Measurements from ENCODE around the gene FADS1. TPM values are rescaled to one million over a fixed set of nuclear protein-coding genes. Genes with fewer than 3 reads are reported as not detected.
A peak's percentile ranks its signal among the peaks of the same experiment; 100 is the strongest.

FADS1 gene
- total and polyA plus RNA-seq, 4 experiments from 2014 or later: 0.70 to 2.2 (median 1.2) TPM

GRCh38 chr11:61800331-61801281 is 16.2 kb downstream of the FADS1 start:
- no peak for DNase-seq
- H3K9me3 ChIP-seq (ENCODE audit: control insufficient read depth in 1 of 2, low read length in 2 of 2): no peaks in the 10 kb centered on the region
- Mint-ChIP-seq H3K27ac (peak overlapping the region in 2 of 7 donors; percentile 3 to 69), H3K9me3 (no peaks in the 10 kb centered on the region), H3K27me3 (no peaks in the 10 kb centered on the region), H3K4me3 (no peak overlapping the region), H3K4me1 (peaks cover 2 to 6% (median 4%) of the 10 kb centered on the region in 4 donors), H3K36me3 (peaks cover 0 to 7% of the 10 kb centered on the region in 2 donors)
- peaks cover 5% of the 10 kb centered on the region for H3K4me1 ChIP-seq (ENCODE audit: insufficient read depth, low read length)
- ChIA-PET POLR2A (ENCODE audit: partially characterized antibody) (no interaction called here), CTCF (ENCODE audit: partially characterized antibody) (interaction anchor here (1.0 to 9.4 kb wide), 7 partner anchors 15 to 510 kb away, joined by 4 to 165 read pairs (median 10); partner anchors contain the start of gene FADS1)
- no peak overlapping the region for H3K27ac ChIP-seq (ENCODE audit: low read depth, low read length)
- intact Hi-C loops (cut with micrococcal nuclease): no loop called here
- no peaks in the 10 kb centered on the region for H3K36me3 ChIP-seq (ENCODE audit: insufficient read depth, low read length)
- no peaks in the 10 kb centered on the region for H3K27me3 ChIP-seq (ENCODE audit: insufficient read depth, low read length)
- no peak overlapping the region for H3K4me3 ChIP-seq (ENCODE audit: low read length in 2 of 2)

- no peaks in the 10 kb centered on the region for H3K27me3 ChIP-seq (ENCODE audit: insufficient read depth, low read length)
- no peak for DNase-seq
- no peak overlapping the region for H3K27ac ChIP-seq (ENCODE audit: low read depth, low read length)
- Mint-ChIP-seq H3K9me3 (no peaks in the 10 kb centered on the region), H3K27me3 (no peaks in the 10 kb centered on the region), H3K4me3 (no peak overlapping the region), H3K36me3 (peaks cover 0 to 7% of the 10 kb centered on the region in 2 donors), H3K27ac (peak overlapping the region in 1 of 7 donors; percentile 15), H3K4me1 (peaks cover 2 to 6% (median 4%) of the 10 kb centered on the region in 4 donors)
- H3K36me3 ChIP-seq (ENCODE audit: insufficient read depth, low read length): no peaks in the 10 kb centered on the region
- CTCF ChIA-PET (ENCODE audit: partially characterized antibody): interaction anchor here (0.5 to 10.0 kb wide), 9 partner anchors 7 to 401 kb away, joined by 3 to 169 read pairs (median 27); partner anchors contain the start of gene FADS1
- H3K4me3 ChIP-seq (ENCODE audit: low read length in 2 of 2): no peak overlapping the region
- no peaks in the 10 kb centered on the region for H3K9me3 ChIP-seq (ENCODE audit: control insufficient read depth in 1 of 2, low read length in 2 of 2)
- H3K4me1 ChIP-seq (ENCODE audit: insufficient read depth, low read length): peaks cover 5% of the 10 kb centered on the region
- intact Hi-C loops (cut with micrococcal nuclease): no loop called here
- POLR2A ChIA-PET (ENCODE audit: partially characterized antibody): no interaction called here
These were observed 17.0 kb downstream of the FADS1 start for GRCh38 chr11:61799665-61800284.

GRCh38 chr11:61797263-61797944 is 19.4 kb downstream of the FADS1 start:
- CTCF ChIA-PET (ENCODE audit: partially characterized antibody): interaction anchor here (0.6 to 10.0 kb wide), 38 partner anchors 10 to 1348 kb away, joined by 3 to 169 read pairs (median 6); partner anchors contain the start of genes FADS1 and FADS2

GRCh38 chr11:61795876-61796526 is 20.8 kb downstream of the FADS1 start:
- Histone ChIP-seq H3K4me3 (ENCODE audit: low read length in 2 of 2) (no peak overlapping the region), H3K27me3 (ENCODE audit: insufficient read depth, low read length) (no peaks in the 10 kb centered on the region), H3K9me3 (ENCODE audit: control insufficient read depth in 1 of 2, low read length in 2 of 2) (no peaks in the 10 kb centered on the region), H3K36me3 (ENCODE audit: insufficient read depth, low read length) (no peaks in the 10 kb centered on the region), H3K27ac (ENCODE audit: low read depth, low read length) (no peak overlapping the region), H3K4me1 (ENCODE audit: insufficient read depth, low read length) (peaks cover 23% of the 10 kb centered on the region)
- no peaks in the 10 kb centered on the region for H3K9me3 Mint-ChIP-seq
- no peak for DNase-seq
- H3K4me3 Mint-ChIP-seq: no peak overlapping the region
- no peaks in the 10 kb centered on the region for H3K27me3 Mint-ChIP-seq
- H3K36me3 Mint-ChIP-seq: peaks cover 0 to 22% of the 10 kb centered on the region in 2 donors
- CTCF ChIA-PET (ENCODE audit: partially characterized antibody): interaction anchor here (0.9 to 10.0 kb wide), 13 partner anchors 19 to 517 kb away, joined by 3 to 169 read pairs (median 7); partner anchors contain the start of gene FADS1
- peaks cover 10 to 35% (median 22%) of the 10 kb centered on the region in 4 donors for H3K4me1 Mint-ChIP-seq
- POLR2A ChIA-PET (ENCODE audit: partially characterized antibody): no interaction called here
- H3K27ac Mint-ChIP-seq: peak overlapping the region in 1 of 7 donors; percentile 31
- intact Hi-C loops (cut with micrococcal nuclease): no loop called here

More at GRCh38 chr11:61797263-61797944, 19.4 kb downstream of the FADS1 start:
- H3K27me3 Mint-ChIP-seq: no peaks in the 10 kb centered on the region
- H3K9me3 Mint-ChIP-seq: no peaks in the 10 kb centered on the region
- Histone ChIP-seq H3K4me1 (ENCODE audit: insufficient read depth, low read length) (peaks cover 15% of the 10 kb centered on the region), H3K9me3 (ENCODE audit: control insufficient read depth in 1 of 2, low read length in 2 of 2) (no peaks in the 10 kb centered on the region), H3K27ac (ENCODE audit: low read depth, low read length) (no peak overlapping the region), H3K27me3 (ENCODE audit: insufficient read depth, low read length) (no peaks in the 10 kb centered on the region), H3K4me3 (ENCODE audit: low read length in 2 of 2) (no peak overlapping the region), H3K36me3 (ENCODE audit: insufficient read depth, low read length) (no peaks in the 10 kb centered on the region)
- H3K27ac Mint-ChIP-seq: peak overlapping the region in 6 of 7 donors; percentile 8 to 78 (median 20)
- peak; percentile 67 to 77 (median 73) for DNase-seq
- POLR2A ChIA-PET (ENCODE audit: partially characterized antibody): interaction anchor here (0.5 to 2.6 kb wide), 12 partner anchors 10 to 311 kb away, joined by 3 to 21 read pairs (median 5); partner anchors contain the start of gene FADS1
- H3K4me3 Mint-ChIP-seq: no peak overlapping the region
- intact Hi-C loops (cut with micrococcal nuclease): loop anchor here (1.0 kb wide), 8 partner anchors 18 to 581 kb away; no protein-coding TSS in a partner anchor
- peaks cover 0 to 12% of the 10 kb centered on the region in 2 donors for H3K36me3 Mint-ChIP-seq
- peaks cover 3 to 22% (median 13%) of the 10 kb centered on the region in 4 donors for H3K4me1 Mint-ChIP-seq

- peaks cover 23% of the 10 kb centered on the region for H3K4me1 ChIP-seq (ENCODE audit: insufficient read depth, low read length)
- H3K27me3 Mint-ChIP-seq: no peaks in the 10 kb centered on the region
- no peaks in the 10 kb centered on the region for H3K9me3 ChIP-seq (ENCODE audit: control insufficient read depth in 1 of 2, low read length in 2 of 2)
- peak overlapping the region in 2 of 7 donors; percentile 57 to 62 for H3K27ac Mint-ChIP-seq
- no peaks in the 10 kb centered on the region for H3K36me3 ChIP-seq (ENCODE audit: insufficient read depth, low read length)
- H3K9me3 Mint-ChIP-seq: no peaks in the 10 kb centered on the region
- intact Hi-C loops (cut with micrococcal nuclease): no loop called here
- ChIA-PET POLR2A (ENCODE audit: partially characterized antibody) (no interaction called here), CTCF (ENCODE audit: partially characterized antibody) (interaction anchor here (1.3 to 10.0 kb wide), 6 partner anchors 19 to 517 kb away, joined by 3 to 169 read pairs (median 96); partner anchors contain the start of gene FADS1)
- H3K4me3 ChIP-seq (ENCODE audit: low read length in 2 of 2): no peak overlapping the region
- DNase-seq: no peak
- no peak overlapping the region for H3K27ac ChIP-seq (ENCODE audit: low read depth, low read length)
- H3K4me3 Mint-ChIP-seq: peak overlapping the region in 2 of 8 donors; percentile 35 to 66
- no peaks in the 10 kb centered on the region for H3K27me3 ChIP-seq (ENCODE audit: insufficient read depth, low read length)
- peaks cover 10 to 40% (median 24%) of the 10 kb centered on the region in 4 donors for H3K4me1 Mint-ChIP-seq
- H3K36me3 Mint-ChIP-seq: peaks cover 0 to 24% of the 10 kb centered on the region in 2 donors
These were observed 21.3 kb downstream of the FADS1 start for GRCh38 chr11:61795459-61795858.

GRCh38 chr11:61794579-61794978 is 22.2 kb downstream of the FADS1 start:
- Histone ChIP-seq H3K4me3 (ENCODE audit: low read length in 2 of 2) (no peak overlapping the region), H3K4me1 (ENCODE audit: insufficient read depth, low read length) (peaks cover 23% of the 10 kb centered on the region), H3K27ac (ENCODE audit: low read depth, low read length) (no peak overlapping the region), H3K27me3 (ENCODE audit: insufficient read depth, low read length) (no peaks in the 10 kb centered on the region), H3K9me3 (ENCODE audit: control insufficient read depth in 1 of 2, low read length in 2 of 2) (no peaks in the 10 kb centered on the region), H3K36me3 (ENCODE audit: insufficient read depth, low read length) (peaks cover 8% of the 10 kb centered on the region)
- Mint-ChIP-seq H3K4me1 (peaks cover 12 to 47% (median 30%) of the 10 kb centered on the region in 4 donors), H3K36me3 (peaks cover 7 to 30% of the 10 kb centered on the region in 2 donors), H3K9me3 (no peaks in the 10 kb centered on the region), H3K4me3 (peak overlapping the region in 2 of 8 donors; percentile 24 to 30), H3K27me3 (no peaks in the 10 kb centered on the region), H3K27ac (peak overlapping the region in 1 of 7 donors; percentile 72)
- ChIA-PET CTCF (ENCODE audit: partially characterized antibody) (interaction anchor here (1.4 to 10.0 kb wide), 5 partner anchors 20 to 314 kb away, joined by 4 to 169 read pairs (median 96); partner anchors contain the start of gene FADS1), POLR2A (ENCODE audit: partially characterized antibody) (no interaction called here)
- no peak for DNase-seq
- intact Hi-C loops (cut with micrococcal nuclease): loop anchor here (5.0 kb wide), 1 partner anchor 1088 kb away; the partner anchor contains the start of gene SLC3A2

All from CD4-positive, alpha-beta memory T cell (primary cell).